Stimulated activated CD4-positive, alpha-beta T cell treated with anti-CD3 and anti-CD28 coated beads, Interleukin-15, amount 100 ng/mL, for 1 hour (primary cell): Measurements from ENCODE around the gene RNF32.
"Not testable (repeated sequence)": the region's sequence is repeated elsewhere in the genome, so short reads cannot be mapped to it uniquely, and the experiment has no call there.

Source experiments
- DNase-seq, 2 donors: peaks; one replicate each; pipeline ENCODE4 v3.0.0-alpha.2; 2020; ENCODE audit warnings: low read depth in 1 of 2, low spot score in 1 of 2

The RNF32 gene

GRCh38 chr7:156640949-156641485, 443 bp downstream of the RNF32 start:
- no peak for DNase-seq

DNA sequence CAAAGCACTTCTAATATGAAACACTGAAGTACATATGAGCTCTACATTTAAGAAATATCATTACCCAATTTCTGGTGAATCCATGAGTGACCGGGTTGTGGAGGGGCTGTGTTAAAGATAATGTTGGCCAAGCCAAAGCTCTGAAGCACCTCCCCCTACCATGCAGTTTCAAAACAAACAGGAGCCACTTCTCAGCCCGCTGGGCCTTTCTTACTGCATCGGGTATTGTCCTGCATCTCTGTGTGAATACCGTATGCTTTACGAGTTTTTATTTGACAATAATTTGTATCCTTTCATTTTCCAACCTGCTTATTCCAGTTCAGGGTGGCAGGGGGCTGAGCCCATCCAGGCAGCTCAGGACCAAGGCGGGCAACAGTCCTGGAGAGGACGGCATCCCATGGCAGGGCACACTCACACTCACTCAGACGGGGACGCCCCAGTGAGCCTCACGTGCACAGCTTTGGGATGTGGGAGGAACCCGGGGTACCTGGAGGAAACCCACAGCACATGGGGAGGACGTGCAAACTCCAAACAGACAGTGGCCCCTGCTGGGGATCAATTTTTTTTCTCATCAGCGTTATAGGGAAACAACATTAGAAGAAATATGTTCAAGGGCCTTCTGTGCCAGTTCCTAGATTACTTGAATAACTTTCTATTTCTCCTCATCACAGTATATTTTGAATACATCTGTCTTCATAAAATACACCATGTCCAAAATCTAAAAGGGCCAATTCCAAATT, 1.9 kb downstream of the RNF32 start:
- DNase-seq, result no peak

DNA sequence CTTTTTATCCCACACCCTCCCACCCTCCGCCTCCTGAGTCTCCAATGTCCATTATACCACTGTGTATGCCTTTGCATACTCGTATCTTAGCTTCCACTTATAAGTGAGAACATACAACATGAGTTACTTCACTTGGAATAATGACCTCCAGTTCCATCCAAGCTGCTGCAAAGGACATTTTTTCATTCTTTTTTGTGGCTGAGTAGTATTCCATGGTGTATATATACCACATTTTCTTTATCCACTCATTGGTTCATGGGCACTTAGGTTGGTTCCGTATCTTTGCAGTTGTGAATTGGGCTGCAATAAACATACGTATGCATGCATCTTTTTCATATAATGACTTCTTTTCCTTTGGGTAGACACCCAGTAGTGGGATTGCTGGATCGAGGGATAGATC, 6.8 kb downstream of the RNF32 start:
- not testable (repeated sequence) for DNase-seq

- DNase-seq, result no peak
These were observed 9.5 kb downstream of the RNF32 start for GRCh38 chr7:156650042-156650441.

- no peak for DNase-seq
These were observed 10.9 kb downstream of the RNF32 start for GRCh38 chr7:156651474-156651873.

- DNase-seq, result no peak
These were observed 12.5 kb downstream of the RNF32 start for GRCh38 chr7:156652886-156653568.

- DNase-seq, result no peak
These were observed 14.1 kb downstream of the RNF32 start for GRCh38 chr7:156654511-156655234.

DNA sequence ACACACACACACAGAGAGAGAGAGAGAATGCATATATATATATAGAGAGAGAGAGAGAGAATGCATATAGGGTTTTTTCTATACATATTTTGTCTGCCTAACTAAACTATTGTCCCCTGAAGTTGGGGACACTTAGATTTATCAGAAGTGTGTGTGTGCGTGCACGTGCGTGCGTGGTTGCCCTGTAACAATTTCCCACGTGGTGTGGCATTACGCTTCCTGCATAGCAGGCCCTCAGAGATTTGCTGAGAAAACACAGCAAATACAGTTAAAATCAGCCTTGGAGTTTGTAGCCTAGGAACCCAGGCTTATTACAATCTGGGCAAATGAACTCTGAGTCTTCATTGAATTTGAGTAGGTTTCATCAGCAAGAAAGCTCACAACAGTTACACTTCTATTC, 14.7 kb downstream of the RNF32 start:
- no peak for DNase-seq

- DNase-seq, result no peak
These were observed 15.4 kb downstream of the RNF32 start for GRCh38 chr7:156655983-156656382.

DNA sequence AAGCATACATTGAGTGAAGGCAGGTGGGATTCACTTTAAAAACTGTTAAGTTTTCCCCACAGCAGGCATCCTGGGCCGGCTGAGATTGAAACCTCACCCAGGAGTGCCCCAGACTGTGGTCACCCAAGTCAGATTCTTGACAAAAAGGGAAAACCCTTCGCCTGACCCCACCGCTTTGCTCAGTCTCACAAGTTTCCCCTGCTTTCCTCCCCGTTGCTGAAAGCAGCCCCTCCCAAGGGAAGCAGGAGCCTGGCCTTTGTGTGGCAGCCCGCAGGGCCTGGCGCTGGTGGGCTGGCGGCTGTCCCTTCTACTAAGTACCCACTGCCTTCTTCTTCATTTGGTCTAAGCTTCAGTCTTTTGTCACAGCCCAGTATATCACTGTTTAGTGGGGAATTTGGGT, 16.0 kb downstream of the RNF32 start:
- DNase-seq, result no peak

DNA sequence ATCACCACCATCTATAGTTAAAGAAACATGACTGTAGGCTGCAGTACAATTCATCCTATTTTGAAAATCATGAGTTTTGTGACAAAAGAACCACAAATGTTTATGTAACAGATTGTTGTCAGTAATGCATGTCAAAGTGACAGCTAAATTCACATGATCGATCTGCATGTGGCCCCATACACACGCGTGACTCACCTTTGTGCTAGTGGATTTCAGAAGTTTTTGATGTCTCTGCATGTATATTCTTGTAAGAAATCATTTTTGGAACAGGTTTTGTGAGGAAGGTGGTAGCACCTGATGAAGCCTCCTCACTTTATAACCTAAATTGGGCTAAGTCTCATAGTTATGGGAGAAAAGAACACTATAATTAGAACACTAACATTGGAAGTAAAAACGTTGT, 17.1 kb downstream of the RNF32 start:
- no peak for DNase-seq

DNA sequence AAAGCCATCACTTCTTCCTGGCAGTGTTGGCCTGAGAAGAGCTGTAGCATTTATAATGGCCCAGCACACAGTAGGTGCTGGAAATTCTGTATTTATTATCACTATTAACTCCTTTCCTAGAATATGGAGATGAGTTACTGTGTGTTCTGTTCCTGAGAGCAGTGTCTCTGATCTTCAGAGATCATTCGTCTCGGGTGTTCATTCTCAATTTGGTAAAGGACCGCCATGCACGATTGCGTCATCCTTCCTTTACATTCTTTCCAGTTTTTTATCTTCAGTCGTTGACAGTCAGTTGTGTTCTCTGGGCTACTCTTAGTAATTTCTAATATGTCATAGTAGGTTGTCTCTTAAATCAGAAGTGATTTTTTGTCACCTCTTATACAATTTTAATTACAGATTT, 18.6 kb downstream of the RNF32 start:
- DNase-seq, result no peak

DNA sequence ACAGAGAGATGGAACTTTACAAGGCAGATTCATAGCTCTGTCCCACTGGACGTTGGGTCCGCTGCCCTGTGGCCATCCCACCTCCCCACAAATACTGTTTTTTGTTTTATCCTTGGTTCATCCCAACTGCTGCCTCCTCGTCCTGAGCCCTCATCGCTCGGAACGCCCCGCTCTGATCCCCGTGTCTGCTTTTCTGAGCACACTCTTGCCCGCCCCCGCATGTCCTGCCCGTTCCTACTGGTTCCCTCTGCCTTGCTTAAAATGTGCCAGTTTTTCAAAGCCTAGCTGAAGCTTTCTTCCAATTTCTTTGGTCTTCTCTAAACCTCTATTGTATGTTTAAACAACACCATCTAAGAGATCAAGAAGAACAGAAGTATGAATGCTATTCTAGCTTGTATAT, 19.4 kb downstream of the RNF32 start:
- DNase-seq, result no peak

DNA sequence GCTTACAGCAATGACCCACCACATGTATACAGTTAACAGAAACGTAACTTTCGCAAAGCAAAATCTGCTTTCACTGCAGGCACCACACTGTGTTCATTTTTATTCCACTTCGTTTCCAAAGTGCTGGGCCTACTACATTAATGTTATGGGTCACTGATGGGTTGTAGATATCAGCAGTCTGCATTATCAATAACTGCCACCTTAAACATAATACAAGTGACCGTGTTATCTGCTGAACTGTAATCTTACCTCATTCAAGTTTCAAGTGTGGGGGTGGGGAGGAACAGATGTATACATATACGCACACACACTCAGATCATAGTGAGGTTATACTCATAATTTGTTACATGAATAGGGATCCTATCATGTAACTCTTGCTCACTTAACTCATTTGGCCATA, 21.1 kb downstream of the RNF32 start:
- no peak for DNase-seq

DNA sequence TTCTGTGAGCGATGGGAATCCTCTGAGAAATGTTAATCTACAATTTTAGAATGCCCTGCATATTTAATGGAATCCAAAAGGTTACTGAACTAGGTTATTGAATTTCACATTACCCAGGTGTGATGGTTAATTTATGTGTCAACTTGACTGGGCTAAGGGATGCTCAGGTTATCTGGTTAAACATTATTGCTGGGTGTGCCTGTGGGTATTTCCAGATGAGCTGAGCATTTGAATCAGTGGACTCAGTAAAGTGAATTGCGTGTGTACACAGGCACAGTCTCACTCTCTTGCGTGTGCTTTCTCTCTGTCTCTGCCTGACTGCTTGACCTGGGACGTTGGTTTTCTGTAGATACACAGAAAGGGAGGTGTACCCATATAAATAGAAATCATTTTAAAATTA, 21.7 kb downstream of the RNF32 start:
- no peak for DNase-seq

DNA sequence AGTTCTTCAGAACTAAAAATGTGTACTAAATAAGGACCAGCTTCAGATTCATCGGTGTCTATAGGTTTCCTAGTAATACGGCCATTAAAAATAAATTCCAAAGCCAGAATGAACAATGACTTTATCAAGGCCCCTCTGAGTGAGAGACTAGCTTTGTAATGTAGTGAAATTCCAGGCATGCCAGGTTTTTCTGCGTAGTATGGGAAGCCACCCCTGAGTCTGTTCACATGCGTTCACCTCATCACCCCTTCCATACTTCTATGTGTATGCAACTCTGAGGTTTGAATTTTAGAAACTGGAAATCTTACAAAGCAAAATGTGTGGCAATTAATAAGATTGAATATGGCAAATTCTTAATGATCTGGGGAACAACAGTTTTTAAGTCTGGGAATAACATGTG, 24.5 kb downstream of the RNF32 start:
- no peak for DNase-seq

DNA sequence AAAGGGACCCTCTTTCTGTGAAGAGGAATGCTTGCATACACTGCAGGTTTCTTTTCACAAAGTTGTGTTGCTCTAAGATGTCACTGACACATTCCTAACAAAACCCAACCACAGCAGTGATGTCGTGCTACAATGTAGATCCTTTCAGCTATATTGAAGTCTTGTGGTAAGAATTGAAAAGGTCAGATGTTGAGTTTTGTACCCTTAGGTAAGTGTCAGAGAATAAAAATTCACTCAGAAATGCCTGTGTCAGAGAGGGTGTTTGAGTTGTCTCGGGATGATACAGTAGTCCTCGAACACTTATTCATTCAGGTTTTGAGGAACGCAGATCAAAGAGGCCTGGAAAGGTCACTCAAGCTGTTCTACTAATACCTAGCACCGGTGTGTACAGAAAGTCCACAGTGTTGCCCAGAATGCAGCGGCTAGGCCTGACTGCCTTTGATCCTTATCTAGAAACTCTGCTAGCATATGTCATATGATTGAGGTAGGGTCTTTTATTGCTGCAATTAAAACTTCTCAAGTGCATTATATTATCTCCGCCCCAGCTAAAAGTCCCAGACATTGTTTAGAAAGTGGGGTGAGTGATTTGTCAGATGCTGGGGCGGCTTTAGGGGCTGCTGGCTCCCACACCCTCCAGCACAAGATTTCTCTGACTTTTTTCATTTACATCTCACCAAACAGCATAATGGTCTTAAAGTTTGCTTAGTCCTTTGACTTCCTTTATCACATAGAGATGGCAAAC, 26.0 kb downstream of the RNF32 start:
- no peak for DNase-seq

DNA sequence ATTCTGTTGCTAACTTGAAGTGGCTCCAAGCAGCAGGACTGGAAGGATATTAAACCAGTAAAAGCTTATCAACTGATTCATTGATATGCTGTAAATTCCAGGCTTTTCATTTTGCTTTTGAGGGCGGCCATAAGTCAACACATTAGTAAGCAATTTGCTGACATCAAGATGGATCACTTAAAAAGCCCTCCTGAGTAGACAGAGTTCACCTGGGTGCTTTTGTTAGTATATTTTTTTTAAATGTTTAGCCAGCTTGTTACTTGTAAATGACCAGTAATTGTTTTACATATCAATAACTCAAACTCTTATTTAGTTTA, 26.5 kb downstream of the RNF32 start:
- DNase-seq, result no peak

DNA sequence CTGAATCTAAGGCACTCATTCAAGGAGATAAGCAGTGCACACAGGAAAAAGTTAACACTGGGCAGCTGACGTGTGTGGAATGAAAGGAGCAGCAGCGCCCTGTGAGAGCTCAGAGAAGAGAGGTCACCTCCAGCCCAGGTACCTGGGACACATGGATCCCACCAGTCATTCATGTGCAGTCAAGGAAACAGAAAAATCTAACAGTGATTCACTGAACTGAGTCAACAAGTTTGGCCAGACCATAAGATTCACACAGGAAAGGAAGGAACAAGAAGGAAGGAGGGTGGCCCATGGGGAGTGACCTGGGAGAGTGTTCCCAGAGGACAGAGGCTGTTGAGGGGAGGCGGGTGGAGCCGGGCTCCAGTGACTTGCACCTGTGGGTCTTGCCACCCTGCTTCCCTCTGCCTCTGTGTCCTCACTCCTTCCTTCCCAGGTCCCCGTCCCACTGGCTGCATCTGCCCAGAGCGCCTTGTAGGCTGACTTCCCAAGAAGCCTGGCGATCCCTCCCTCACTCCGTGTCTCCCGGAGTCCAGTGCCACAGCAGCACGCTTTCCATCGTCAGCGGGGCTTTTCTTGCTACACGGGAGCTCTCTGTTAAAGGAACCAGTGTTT, 27.7 kb downstream of the RNF32 start:
- DNase-seq, result no peak

GRCh38 chr7:156669035-156669828, 28.7 kb downstream of the RNF32 start:
- DNase-seq, result no peak
